Activated naive CD4-positive, alpha-beta T cell treated with anti-CD3 and anti-CD28 coated beads, Interleukin-2, amount 10 ng/mL, durations not matched to agents 7 days and 5 days (primary cell): ENCODE measurements around the gene COL11A1.
"Not testable (repeated sequence)": the region's sequence is repeated elsewhere in the genome, so short reads cannot be mapped to it uniquely, and the experiment has no call there.

Experiments used
- CTCF ChIA-PET: fragments of 350-600 bp; sonication (Branson Sonifier 250); formaldehyde crosslinking; loops from one replicate; lab custom pipeline; 2021; ENCODE audit warnings: antibody characterized with exemption; lab: Charles Lee
- DNase-seq: peaks from one replicate; pipeline ENCODE4 v3.0.0-alpha.2; 2020
- H3K27ac Mint-ChIP-seq: one replicate; pipeline ENCODE4 v1.8.0; 2021; ENCODE audit warnings: mild to moderate bottlenecking, moderate library complexity, mixed read lengths
- H3K27me3 Mint-ChIP-seq: one replicate; pipeline ENCODE4 v1.8.0; 2021; ENCODE audit warnings: mild to moderate bottlenecking, mixed read lengths
- H3K36me3 Mint-ChIP-seq: one replicate; pipeline ENCODE4 v1.8.0; 2021; ENCODE audit warnings: mixed read lengths
- H3K4me1 Mint-ChIP-seq: one replicate; pipeline ENCODE4 v1.8.0; 2021; ENCODE audit warnings: mixed read lengths
- H3K4me3 Mint-ChIP-seq: one replicate; pipeline ENCODE4 v1.8.0; 2021; ENCODE audit warnings: mild to moderate bottlenecking, moderate library complexity, mixed read lengths
- H3K9me3 Mint-ChIP-seq: one replicate; pipeline ENCODE4 v1.8.0; 2021; ENCODE audit warnings: mixed read lengths

Gene COL11A1

GRCh38 chr1:103025858-103026409 lies 82.4 kb downstream of the COL11A1 start:
- Mint-ChIP-seq H3K36me3 (no peaks in the 10 kb centered on the region), H3K4me1 (no peaks in the 10 kb centered on the region), H3K4me3 (no peak overlapping the region), H3K9me3 (no peaks in the 10 kb centered on the region), H3K27me3 (no peaks in the 10 kb centered on the region), H3K27ac (no peak overlapping the region)
- DNase-seq = no peak
- CTCF ChIA-PET = no interaction called here

GRCh38 chr1:103024051-103024450 lies 84.3 kb downstream of the COL11A1 start:
- no peak overlapping the region for H3K27ac Mint-ChIP-seq
- no peaks in the 10 kb centered on the region for H3K27me3 Mint-ChIP-seq
- CTCF ChIA-PET = no interaction called here
- H3K4me1 Mint-ChIP-seq = no peaks in the 10 kb centered on the region
- no peaks in the 10 kb centered on the region for H3K36me3 Mint-ChIP-seq
- no peak overlapping the region for H3K4me3 Mint-ChIP-seq
- no peaks in the 10 kb centered on the region for H3K9me3 Mint-ChIP-seq
- no peak for DNase-seq

GRCh38 chr1:103002005-103002404 lies 106.3 kb downstream of the COL11A1 start:
- Mint-ChIP-seq H3K27ac (no peak overlapping the region), H3K9me3 (no peaks in the 10 kb centered on the region), H3K27me3 (no peaks in the 10 kb centered on the region), H3K4me1 (no peaks in the 10 kb centered on the region), H3K36me3 (no peaks in the 10 kb centered on the region), H3K4me3 (no peak overlapping the region)
- CTCF ChIA-PET = no interaction called here
- DNase-seq = no peak

GRCh38 chr1:102978874-102979273 lies 129.4 kb downstream of the COL11A1 start:
- no peak overlapping the region for H3K4me3 Mint-ChIP-seq
- H3K4me1 Mint-ChIP-seq = no peaks in the 10 kb centered on the region
- H3K36me3 Mint-ChIP-seq = no peaks in the 10 kb centered on the region
- no peaks in the 10 kb centered on the region for H3K9me3 Mint-ChIP-seq
- CTCF ChIA-PET = no interaction called here
- H3K27me3 Mint-ChIP-seq = no peaks in the 10 kb centered on the region
- no peak for DNase-seq
- H3K27ac Mint-ChIP-seq = no peak overlapping the region

DNA sequence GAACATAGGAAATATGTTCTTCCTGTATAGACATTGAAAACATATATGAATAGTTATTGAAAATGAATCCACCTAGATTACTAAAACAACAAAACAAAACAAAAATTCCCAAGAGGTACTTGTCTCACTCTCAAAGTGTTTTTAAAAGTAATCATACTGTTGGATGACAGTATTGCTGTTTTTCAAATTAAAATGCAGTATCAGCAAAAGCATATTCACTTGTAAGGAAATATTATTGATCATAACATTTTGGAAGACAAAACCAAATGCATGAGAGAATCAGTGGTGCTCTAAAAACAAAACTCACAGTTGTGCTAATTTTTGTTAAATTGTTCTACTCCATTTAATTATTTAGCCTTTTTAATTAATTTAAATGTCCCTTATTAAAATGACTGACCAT lies 131.0 kb downstream of the COL11A1 start:
- H3K9me3 Mint-ChIP-seq = no peaks in the 10 kb centered on the region
- no peak overlapping the region for H3K4me3 Mint-ChIP-seq
- no peaks in the 10 kb centered on the region for H3K27me3 Mint-ChIP-seq
- H3K36me3 Mint-ChIP-seq = no peaks in the 10 kb centered on the region
- DNase-seq = no peak
- H3K27ac Mint-ChIP-seq = no peak overlapping the region
- CTCF ChIA-PET = no interaction called here
- no peaks in the 10 kb centered on the region for H3K4me1 Mint-ChIP-seq

- DNase-seq = no peak
- CTCF ChIA-PET = interaction anchor here (0.6 to 1.4 kb wide), 5 partner anchors 11 to 1449 kb away, joined by 3 to 4 read pairs (median 3); no protein-coding TSS in a partner anchor
- no peaks in the 10 kb centered on the region for H3K9me3 Mint-ChIP-seq
These were observed 137.7 kb downstream of the COL11A1 start for GRCh38 chr1:102970496-102971078.

DNA sequence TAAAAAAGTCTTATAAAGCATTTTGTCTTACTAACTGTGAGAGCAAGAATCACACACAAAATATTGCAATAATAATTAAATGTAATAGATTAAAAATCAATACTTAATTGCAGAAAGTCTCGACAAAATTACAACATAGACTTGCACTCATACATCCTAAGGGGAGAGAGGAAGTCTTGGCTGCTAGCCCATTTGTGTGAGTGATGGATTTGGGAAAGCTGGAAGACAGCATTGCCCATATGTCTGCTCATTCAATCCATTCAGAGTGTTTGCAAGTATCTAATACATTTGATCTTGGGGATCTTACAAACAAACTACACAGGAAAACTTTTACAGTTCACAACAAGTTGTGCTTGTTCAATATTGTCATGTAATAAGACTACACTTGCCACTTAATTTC lies 140.5 kb downstream of the COL11A1 start:
- Mint-ChIP-seq H3K36me3 (no peaks in the 10 kb centered on the region), H3K4me1 (no peaks in the 10 kb centered on the region), H3K9me3 (no peaks in the 10 kb centered on the region), H3K27me3 (no peaks in the 10 kb centered on the region), H3K27ac (no peak overlapping the region), H3K4me3 (no peak overlapping the region)
- CTCF ChIA-PET = no interaction called here
- DNase-seq = no peak

More at GRCh38 chr1:102970496-102971078, 137.7 kb downstream of the COL11A1 start:
- no peaks in the 10 kb centered on the region for H3K36me3 Mint-ChIP-seq
- no peak overlapping the region for H3K4me3 Mint-ChIP-seq
- no peak overlapping the region for H3K27ac Mint-ChIP-seq
- H3K4me1 Mint-ChIP-seq = no peaks in the 10 kb centered on the region
- no peaks in the 10 kb centered on the region for H3K27me3 Mint-ChIP-seq

- no peak overlapping the region for H3K4me3 Mint-ChIP-seq
- H3K27ac Mint-ChIP-seq = no peak overlapping the region
- no peaks in the 10 kb centered on the region for H3K9me3 Mint-ChIP-seq
- no peaks in the 10 kb centered on the region for H3K4me1 Mint-ChIP-seq
- CTCF ChIA-PET = no interaction called here
- no peaks in the 10 kb centered on the region for H3K36me3 Mint-ChIP-seq
- DNase-seq = no peak
- H3K27me3 Mint-ChIP-seq = no peaks in the 10 kb centered on the region
These were observed 146.8 kb downstream of the COL11A1 start for GRCh38 chr1:102961549-102961948.

GRCh38 chr1:102954576-102954975 lies 153.7 kb downstream of the COL11A1 start:
- Mint-ChIP-seq H3K36me3 (no peaks in the 10 kb centered on the region), H3K27me3 (no peaks in the 10 kb centered on the region), H3K4me3 (no peak overlapping the region), H3K27ac (no peak overlapping the region), H3K9me3 (no peaks in the 10 kb centered on the region), H3K4me1 (no peaks in the 10 kb centered on the region)
- CTCF ChIA-PET = no interaction called here
- DNase-seq = no peak

DNA sequence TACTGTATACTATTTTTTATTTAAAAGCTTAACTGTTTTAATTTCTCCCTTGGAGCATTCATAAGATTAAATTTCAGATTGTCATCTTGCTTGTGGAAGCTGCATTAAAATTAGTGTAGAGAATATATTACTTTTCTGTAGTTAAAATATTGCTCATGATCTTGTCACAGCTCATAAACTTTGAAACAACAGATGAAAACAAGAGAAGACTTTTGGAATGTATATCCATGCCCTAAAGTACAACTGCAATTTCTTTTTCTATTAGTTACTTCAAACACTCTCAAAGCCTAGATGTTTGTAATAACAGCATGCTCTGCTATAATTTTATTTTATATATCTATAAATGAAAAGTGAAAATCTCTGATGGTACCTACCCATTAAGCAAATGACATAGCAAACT lies 155.9 kb downstream of the COL11A1 start:
- no peaks in the 10 kb centered on the region for H3K27me3 Mint-ChIP-seq
- no peaks in the 10 kb centered on the region for H3K9me3 Mint-ChIP-seq
- no peak overlapping the region for H3K4me3 Mint-ChIP-seq
- no peak for DNase-seq
- CTCF ChIA-PET = no interaction called here
- no peaks in the 10 kb centered on the region for H3K36me3 Mint-ChIP-seq
- H3K27ac Mint-ChIP-seq = no peak overlapping the region
- no peaks in the 10 kb centered on the region for H3K4me1 Mint-ChIP-seq

DNA sequence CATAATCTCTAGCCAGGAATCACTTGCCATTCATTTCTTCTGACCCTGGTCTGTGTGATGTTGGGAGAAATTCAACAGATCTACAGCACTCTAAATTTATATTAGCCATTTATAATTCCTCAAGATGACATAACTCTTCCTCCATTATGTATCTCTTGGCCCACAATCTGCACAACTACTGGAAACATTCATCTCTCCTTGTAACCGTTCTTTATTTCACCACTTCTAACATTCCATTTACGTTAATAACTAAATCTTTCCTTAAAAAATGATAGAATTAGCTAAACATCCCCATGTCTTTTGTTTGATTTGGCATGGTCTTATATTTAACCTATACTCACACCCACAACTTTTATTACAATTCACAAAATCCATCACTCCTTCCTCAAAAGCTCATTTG lies 166.0 kb downstream of the COL11A1 start:
- Mint-ChIP-seq H3K36me3 (no peaks in the 10 kb centered on the region), H3K27ac (no peak overlapping the region), H3K9me3 (peaks cover 2% of the 10 kb centered on the region), H3K27me3 (no peaks in the 10 kb centered on the region), H3K4me3 (no peak overlapping the region), H3K4me1 (no peaks in the 10 kb centered on the region)
- DNase-seq = no peak
- CTCF ChIA-PET = no interaction called here

DNA sequence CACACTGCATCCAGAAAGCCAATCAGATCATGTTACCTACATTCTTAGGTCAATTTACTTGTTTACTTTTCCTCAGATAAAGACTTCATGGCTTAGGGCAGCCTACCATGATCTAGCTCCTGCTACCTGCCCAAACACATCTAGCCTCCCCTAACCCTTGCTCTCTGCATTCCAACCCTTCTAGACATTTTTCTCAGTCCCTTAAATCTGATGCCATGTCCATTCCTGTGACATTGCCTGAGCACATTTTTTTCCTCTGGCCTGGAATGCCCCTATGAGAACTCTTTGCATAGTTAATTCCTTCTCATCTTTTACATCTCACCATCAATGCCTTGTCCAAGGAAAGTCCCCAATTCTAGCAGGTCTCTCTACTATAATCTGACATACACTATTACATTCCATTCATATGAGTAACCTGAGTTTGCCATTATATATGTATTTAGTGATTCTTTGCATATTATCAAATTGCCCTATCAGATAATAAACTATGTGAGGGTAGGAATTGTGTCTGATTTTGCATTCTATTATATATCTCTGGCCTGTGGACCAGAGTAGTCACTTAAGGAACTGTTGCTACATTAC lies 166.9 kb downstream of the COL11A1 start:
- peaks cover 2% of the 10 kb centered on the region for H3K9me3 Mint-ChIP-seq
- no peak for DNase-seq
- CTCF ChIA-PET = no interaction called here
- no peaks in the 10 kb centered on the region for H3K4me1 Mint-ChIP-seq
- H3K4me3 Mint-ChIP-seq = no peak overlapping the region
- H3K36me3 Mint-ChIP-seq = no peaks in the 10 kb centered on the region
- no peaks in the 10 kb centered on the region for H3K27me3 Mint-ChIP-seq
- no peak overlapping the region for H3K27ac Mint-ChIP-seq

- peaks cover 5% of the 10 kb centered on the region for H3K9me3 Mint-ChIP-seq
- no peaks in the 10 kb centered on the region for H3K27me3 Mint-ChIP-seq
- no peak for DNase-seq
- H3K36me3 Mint-ChIP-seq = no peaks in the 10 kb centered on the region
- H3K4me3 Mint-ChIP-seq = no peak overlapping the region
- H3K27ac Mint-ChIP-seq = no peak overlapping the region
- CTCF ChIA-PET = no interaction called here
- H3K4me1 Mint-ChIP-seq = no peaks in the 10 kb centered on the region
These were observed 170.9 kb downstream of the COL11A1 start for GRCh38 chr1:102937401-102937800.

- DNase-seq, H3K27ac Mint-ChIP-seq, H3K4me1 Mint-ChIP-seq, H3K36me3 Mint-ChIP-seq, H3K4me3 Mint-ChIP-seq, H3K9me3 Mint-ChIP-seq, CTCF ChIA-PET, H3K27me3 Mint-ChIP-seq: not testable (repeated sequence)
These were observed 175.0 kb downstream of the COL11A1 start for GRCh38 chr1:102933362-102933761.

- CTCF ChIA-PET = no interaction called here
- Mint-ChIP-seq H3K36me3 (no peaks in the 10 kb centered on the region), H3K9me3 (no peaks in the 10 kb centered on the region), H3K4me3 (no peak overlapping the region), H3K4me1 (no peaks in the 10 kb centered on the region), H3K27me3 (no peaks in the 10 kb centered on the region), H3K27ac (no peak overlapping the region)
- DNase-seq = no peak
These were observed 188.7 kb downstream of the COL11A1 start for GRCh38 chr1:102919659-102920058.
